ENCODE results near the gene KIF12.

- TF ChIP-seq CTCF (IDR thresholded peaks at IDR 0.05; ENCODE audit: low read length) (no peak), EZH2 (IDR thresholded peaks at IDR 0.05; ENCODE audit: borderline replicate concordance, low read length) (no peak)
Measured at GRCh38 chr9:114100536-114100935, 1.4 kb upstream of the KIF12 start.
